Uterus (tissue), 4 donors: ENCODE measurements around the gene EVA1C. TPM values are rescaled to one million over a fixed set of nuclear protein-coding genes. Genes with fewer than 3 reads are reported as not detected.

ENCODE experiments used
- DNase-seq, 2 donors: peaks; one replicate each; pipeline ENCODE4 v3.0.0-alpha.2; 2019 to 2020
- H3K27ac ChIP-seq, 2 donors: fragments of 200-600 bp; sonication (generic); 1 replicate in 1 of 2; 2 replicates in 1 of 2; pipeline ENCODE4 v1.5.1; 2016 to 2018
- H3K27me3 ChIP-seq, 2 donors: fragments of 200-600 bp; sonication (generic); one replicate each; pipeline ENCODE4 v1.5.1; 2018 to 2019; ENCODE audit warnings: control low read depth in 1 of 2
- H3K36me3 ChIP-seq, 2 donors: fragments of 200-600 bp; sonication (generic); one replicate each; pipeline ENCODE4 v1.5.1; 2019; ENCODE audit warnings: control low read depth in 1 of 2
- H3K4me1 ChIP-seq, 2 donors: fragments of 200-600 bp; sonication (generic); one replicate each; pipeline ENCODE4 v1.5.1; 2018 to 2019; ENCODE audit warnings: control low read depth in 1 of 2
- H3K4me3 ChIP-seq, 2 donors: fragments of 200-600 bp; sonication (generic); 1 replicate in 1 of 2; 2 replicates in 1 of 2; pipeline ENCODE4 v1.5.1; 2018 to 2019; ENCODE audit warnings: mild to moderate bottlenecking in 1 of 2
- H3K9me3 ChIP-seq, 2 donors: fragments of 200-600 bp; sonication (generic); one replicate each; pipeline ENCODE4 v1.5.1; 2019; ENCODE audit warnings: control low read depth in 1 of 2
- POLR2A ChIP-seq, 2 donors: fragments of 450-650 bp; IDR thresholded peaks; one replicate each; pipeline ENCODE4 v1.6.1; 2016; ENCODE audit warnings: antibody characterized with exemption in 2 of 2, mild to moderate bottlenecking in 1 of 2, moderate library complexity in 1 of 2
- intact Hi-C: fragments of 100-400 bp; cut with DNase I; formaldehyde crosslinking; loops from one replicate; pipeline ENCODE4 v1.15.1; 2023; ENCODE audit warnings: low total_unique reads
- total RNA-seq, 4 donors: library from RNA; depleted of rRNA in 3 of 4; stranded (reverse); fragments of >200 nt in 3 of 4; gene quantifications; one replicate each; pipeline versions ENCODE4 v1.1.0 to v1.2.4, GENCODE V29; 2014 to 2023
- TF ChIP-seq, protein P1 (sequence below), 4 experiments: fragments of 200-600 bp in 2 of 4; fragments of 450-650 bp in 2 of 4; sonication (generic) in 2 of 4; IDR thresholded peaks; one replicate each; pipeline ENCODE4 v1.5.1; 2016 to 2019; ENCODE audit warnings: antibody characterized with exemption in 4 of 4, mild to moderate bottlenecking in 2 of 4, moderate library complexity in 1 of 4
- donor health status: DM: yes; HTN: yes; CAD: no.

EVA1C gene
- total RNA-seq, 4 donors from 2014 or later = 8.3 to 105 (median 48.7) TPM

DNA sequence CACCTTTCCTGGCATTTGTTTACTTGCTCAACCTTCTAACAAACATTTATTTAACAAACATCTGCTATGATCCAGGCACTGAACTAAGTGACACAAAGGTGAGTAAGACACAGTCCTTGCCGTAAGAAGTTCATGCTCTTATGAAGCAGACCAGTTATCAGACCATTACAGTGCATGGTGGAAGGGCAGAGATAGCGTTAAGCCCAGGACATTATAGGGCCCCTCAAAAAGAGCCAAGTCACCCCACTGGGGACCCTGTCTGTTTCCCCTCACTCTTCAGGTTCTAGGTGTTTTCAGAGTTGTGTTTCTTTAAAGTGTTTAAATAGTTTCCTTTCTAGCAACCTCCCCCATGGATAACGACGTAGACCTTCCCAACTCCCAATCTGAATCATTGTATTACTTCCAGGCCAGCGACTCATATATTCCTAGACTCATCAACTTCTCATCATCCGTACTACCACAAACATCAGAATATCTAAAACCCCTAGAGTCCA, 133.5 kb downstream of the EVA1C start:
- no peaks in the 10 kb centered on the region for H3K4me1 ChIP-seq
- H3K4me3 ChIP-seq = no peak overlapping the region
- H3K27ac ChIP-seq = no peak overlapping the region
- no peak for TF ChIP-seq POLR2A (IDR thresholded peaks at IDR 0.05)
- TF ChIP-seq, protein P1, sequence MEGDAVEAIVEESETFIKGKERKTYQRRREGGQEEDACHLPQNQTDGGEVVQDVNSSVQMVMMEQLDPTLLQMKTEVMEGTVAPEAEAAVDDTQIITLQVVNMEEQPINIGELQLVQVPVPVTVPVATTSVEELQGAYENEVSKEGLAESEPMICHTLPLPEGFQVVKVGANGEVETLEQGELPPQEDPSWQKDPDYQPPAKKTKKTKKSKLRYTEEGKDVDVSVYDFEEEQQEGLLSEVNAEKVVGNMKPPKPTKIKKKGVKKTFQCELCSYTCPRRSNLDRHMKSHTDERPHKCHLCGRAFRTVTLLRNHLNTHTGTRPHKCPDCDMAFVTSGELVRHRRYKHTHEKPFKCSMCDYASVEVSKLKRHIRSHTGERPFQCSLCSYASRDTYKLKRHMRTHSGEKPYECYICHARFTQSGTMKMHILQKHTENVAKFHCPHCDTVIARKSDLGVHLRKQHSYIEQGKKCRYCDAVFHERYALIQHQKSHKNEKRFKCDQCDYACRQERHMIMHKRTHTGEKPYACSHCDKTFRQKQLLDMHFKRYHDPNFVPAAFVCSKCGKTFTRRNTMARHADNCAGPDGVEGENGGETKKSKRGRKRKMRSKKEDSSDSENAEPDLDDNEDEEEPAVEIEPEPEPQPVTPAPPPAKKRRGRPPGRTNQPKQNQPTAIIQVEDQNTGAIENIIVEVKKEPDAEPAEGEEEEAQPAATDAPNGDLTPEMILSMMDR (IDR thresholded peaks at IDR 0.05) = no peak
- H3K36me3 ChIP-seq = no peaks in the 10 kb centered on the region
- no peak for DNase-seq
- no peaks in the 10 kb centered on the region for H3K27me3 ChIP-seq
- intact Hi-C loops = no loop called here
- no peaks in the 10 kb centered on the region for H3K9me3 ChIP-seq

DNA sequence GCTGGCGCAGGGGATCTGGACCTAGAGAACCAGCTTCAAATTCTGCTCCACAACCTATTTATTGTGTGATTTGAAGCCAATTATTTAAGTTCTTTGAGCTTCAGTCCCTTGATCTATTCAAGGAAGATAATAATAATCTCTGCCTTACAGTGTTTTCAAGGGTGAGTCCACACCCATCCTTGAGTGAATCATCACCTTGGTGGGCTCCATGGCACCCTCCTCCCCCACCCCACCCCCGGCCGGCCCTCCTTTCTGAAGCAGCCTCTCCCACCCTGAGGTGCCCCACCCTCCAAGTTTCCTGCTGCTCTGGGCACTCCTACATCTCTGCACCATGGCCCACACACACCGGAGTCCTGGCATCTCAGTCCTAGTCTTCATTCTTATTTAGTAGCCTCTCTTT, 134.5 kb downstream of the EVA1C start:
- intact Hi-C loops = no loop called here
- Histone ChIP-seq H3K9me3 (no peaks in the 10 kb centered on the region), H3K27ac (no peak overlapping the region), H3K27me3 (no peaks in the 10 kb centered on the region), H3K36me3 (no peaks in the 10 kb centered on the region), H3K4me3 (no peak overlapping the region), H3K4me1 (no peaks in the 10 kb centered on the region)
- no peak for DNase-seq
- no peak for TF ChIP-seq POLR2A (IDR thresholded peaks at IDR 0.05)
- TF ChIP-seq, protein P1 (IDR thresholded peaks at IDR 0.05) = no peak

DNA sequence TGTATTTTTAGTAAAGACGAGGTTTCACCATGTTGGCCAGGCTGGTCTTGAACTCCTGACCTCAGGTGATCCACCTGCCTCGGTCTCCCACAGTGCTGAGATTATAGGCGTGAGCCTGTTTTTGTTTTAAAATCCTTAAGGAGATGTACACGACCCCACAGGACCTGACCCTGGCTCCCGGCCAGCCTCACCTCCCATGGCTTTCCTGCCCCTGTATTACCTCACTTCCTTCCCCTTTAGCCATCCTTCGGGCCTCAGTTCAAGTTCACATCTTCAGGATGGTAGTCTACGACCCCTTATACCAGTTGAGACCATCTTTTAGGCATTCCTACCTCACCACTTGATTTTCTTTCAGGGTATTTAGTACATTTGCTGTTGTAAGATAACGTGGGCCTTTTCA, 136.5 kb downstream of the EVA1C start:
- TF ChIP-seq, protein P1 (IDR thresholded peaks at IDR 0.05) = no peak
- no peak for TF ChIP-seq POLR2A (IDR thresholded peaks at IDR 0.05)
- no peaks in the 10 kb centered on the region for H3K27me3 ChIP-seq
- no peak for DNase-seq
- H3K9me3 ChIP-seq = no peaks in the 10 kb centered on the region
- no peaks in the 10 kb centered on the region for H3K36me3 ChIP-seq
- no peak overlapping the region for H3K27ac ChIP-seq
- intact Hi-C loops = no loop called here
- no peak overlapping the region for H3K4me3 ChIP-seq
- no peaks in the 10 kb centered on the region for H3K4me1 ChIP-seq

DNA sequence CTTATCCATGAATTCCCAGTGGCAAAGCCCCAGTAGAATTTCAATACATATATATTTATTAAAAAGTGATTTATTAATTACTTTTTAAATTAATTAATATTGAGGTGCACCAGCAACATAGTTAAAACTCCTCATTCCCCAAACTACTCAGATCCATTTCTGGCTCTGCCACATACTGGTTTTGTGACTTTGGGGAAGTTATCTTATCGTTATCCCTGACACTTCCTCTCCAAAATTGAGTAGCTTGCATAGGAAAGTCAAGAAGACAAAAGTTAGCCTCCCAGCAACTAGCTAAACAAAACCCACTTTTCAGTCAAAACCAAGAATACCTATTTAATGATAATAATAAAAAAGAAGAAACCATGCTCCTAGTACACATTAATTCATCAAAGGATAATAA, 136.9 kb downstream of the EVA1C start:
- H3K36me3 ChIP-seq = no peaks in the 10 kb centered on the region
- no peak overlapping the region for H3K4me3 ChIP-seq
- H3K9me3 ChIP-seq = no peaks in the 10 kb centered on the region
- H3K4me1 ChIP-seq = no peaks in the 10 kb centered on the region
- TF ChIP-seq, protein P1 (IDR thresholded peaks at IDR 0.05) = no peak
- no peak for TF ChIP-seq POLR2A (IDR thresholded peaks at IDR 0.05)
- H3K27me3 ChIP-seq = no peaks in the 10 kb centered on the region
- H3K27ac ChIP-seq = no peak overlapping the region
- no peak for DNase-seq
- intact Hi-C loops = no loop called here

DNA sequence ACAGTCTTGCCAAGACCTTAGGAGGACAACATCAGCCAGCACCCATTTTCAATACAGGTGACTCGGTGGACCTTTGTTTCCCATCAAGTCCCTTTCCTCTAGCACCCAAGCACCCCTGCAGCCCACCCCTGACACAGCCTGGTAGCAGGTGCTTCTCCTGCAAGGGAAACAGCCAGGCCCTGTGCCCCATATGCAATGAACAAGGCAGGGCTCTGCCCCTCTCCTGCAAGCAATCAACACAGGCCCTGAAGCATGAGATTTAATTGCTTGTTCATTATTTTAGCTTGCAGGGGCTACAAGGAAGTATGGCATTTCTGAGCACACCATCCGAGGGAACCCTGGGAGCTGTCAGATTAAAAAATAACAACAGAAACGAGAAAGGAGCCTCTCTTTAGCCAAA, 137.4 kb downstream of the EVA1C start:
- Histone ChIP-seq H3K9me3 (no peaks in the 10 kb centered on the region), H3K27me3 (no peaks in the 10 kb centered on the region), H3K4me3 (no peak overlapping the region), H3K4me1 (no peaks in the 10 kb centered on the region), H3K27ac (no peak overlapping the region), H3K36me3 (no peaks in the 10 kb centered on the region)
- intact Hi-C loops = no loop called here
- DNase-seq = no peak
- TF ChIP-seq POLR2A (IDR thresholded peaks at IDR 0.05) = no peak
- TF ChIP-seq, protein P1 (IDR thresholded peaks at IDR 0.05) = no peak
